Tibial nerve (tissue), 4 donors: ENCODE data around the gene RPL29.

Experiments used
- CTCF ChIP-seq, 5 experiments: fragments of 200-600 bp in 3 of 5; fragments of 450-650 bp in 2 of 5; sonication (generic) in 3 of 5; IDR thresholded peaks; one replicate each; pipeline ENCODE4 v1.5.1; 2016 to 2019; ENCODE audit warnings: antibody characterized with exemption in 5 of 5, mild to moderate bottlenecking in 3 of 5, moderate library complexity in 2 of 5
- EP300 ChIP-seq, 2 donors: sonication (generic); formaldehyde crosslinking; IDR thresholded peaks; one replicate each; pipeline ENCODE4 v1.6.1; 2017; ENCODE audit warnings: antibody characterized with exemption in 2 of 2, mild to moderate bottlenecking in 1 of 2
- POLR2A ChIP-seq, 2 donors: fragments of 450-650 bp; IDR thresholded peaks; one replicate each; pipeline ENCODE4 v1.6.1; 2017; ENCODE audit warnings: antibody characterized with exemption in 2 of 2, mild to moderate bottlenecking in 2 of 2, moderate library complexity in 2 of 2

GRCh38 chr3:52024765-52025452, 29.2 kb upstream of the RPL29 start:
- TF ChIP-seq CTCF (IDR thresholded peaks at IDR 0.05), result no peak
- TF ChIP-seq POLR2A (IDR thresholded peaks at IDR 0.05), result no peak
- TF ChIP-seq EP300 (IDR thresholded peaks at IDR 0.05), result no peak
